ENCODE measurements around the gene GBA2. TPM values are rescaled to one million over a fixed set of nuclear protein-coding genes. Genes with fewer than 3 reads are reported as not detected.

The GBA2 gene
- total and polyA plus RNA-seq, 2 experiments from 2014 or later = 32.1 to 80.1 TPM

GRCh38 chr9:35713578-35713977 lies 35.5 kb downstream of the GBA2 start (continued):
- TF ChIP-seq ZNF462 (CRISPR knock-in tag; IDR thresholded peaks at IDR 0.05) = no peak
- TF ChIP-seq ETS1 (IDR thresholded peaks at IDR 0.05) = no peak
- no peak for TF ChIP-seq EZH2 (IDR thresholded peaks at IDR 0.05; ENCODE audit: low read depth, unreplicated experiment)
- no peak for TF ChIP-seq JUNB (IDR thresholded peaks at IDR 0.05; ENCODE audit: unreplicated experiment)
- TF ChIP-seq EZH2phosphoT487 (IDR thresholded peaks at IDR 0.05; ENCODE audit: unreplicated experiment) = no peak

- Mint-ChIP-seq H3K27ac (no peak overlapping the region), H3K4me3 (no peak overlapping the region), H3K9me3 (no peaks in the 10 kb centered on the region), H3K36me3 (ENCODE audit: low read depth) (peaks cover 81% of the 10 kb centered on the region), H3K4me1 (peaks cover 4% of the 10 kb centered on the region; the same call in 2 of the 3 replicates), H3K27me3 (ENCODE audit: insufficient read depth, low read depth, poor library complexity) (peaks cover 6% of the 10 kb centered on the region)
- Histone ChIP-seq H3F3A (replicated peaks; ENCODE audit: low read depth) (0 out of 2 replicates have a peak, but pooled peaks cover 3% of the 10 kb centered on the region), H3K27ac (ENCODE audit: low read depth) (no peak overlapping the region), H3K4me1 (ENCODE audit: insufficient read depth) (no peaks in the 10 kb centered on the region), H2AFZ (no peak overlapping the region), H3K36me3 (ENCODE audit: insufficient read depth) (peaks cover 51% of the 10 kb centered on the region), H3K4me2 (no peak overlapping the region), H3K9me2 (ENCODE audit: insufficient read depth) (no peaks in the 10 kb centered on the region), H3K79me2 (replicated peaks; ENCODE audit: insufficient read depth) (no peaks in the 10 kb centered on the region), H4K20me1 (replicated peaks; ENCODE audit: insufficient read depth) (peaks cover 6% of the 10 kb centered on the region), H3K4me3 (no peak overlapping the region), H3K27me3 (ENCODE audit: insufficient read depth) (no peaks in the 10 kb centered on the region)
- peak; percentile 28 for DNase-seq (ENCODE audit: low spot score)
- ATAC-seq = peak; percentile 65
- TF ChIP-seq NANOG (IDR thresholded peaks at IDR 0.05; ENCODE audit: borderline replicate concordance) = no peak
- no peak for TF ChIP-seq ZNF462 (CRISPR knock-in tag; IDR thresholded peaks at IDR 0.05)
- TF ChIP-seq EZH2 (IDR thresholded peaks at IDR 0.05; ENCODE audit: low read depth, unreplicated experiment) = no peak
- no peak for TF ChIP-seq ETS1 (IDR thresholded peaks at IDR 0.05)
These were observed 36.1 kb downstream of the GBA2 start for GRCh38 chr9:35712762-35713400.

Data from GM23338 (cell line).